MM.1S (cell line): Measurements from ENCODE around the gene GPR107.

Experiments
- CTCF ChIP-seq: fragments of 300-600 bp; sonication (generic); IDR thresholded peaks from 2 replicates; pipeline ENCODE4 v1.5.1; 2016; ENCODE audit warnings: antibody characterized with exemption, low read length, mixed read lengths
- EZH2 ChIP-seq: fragments of 300-600 bp; sonication (generic); optimal IDR thresholded peaks from 2 replicates; pipeline ENCODE3; 2017; ENCODE audit warnings: low read depth, mild to moderate bottlenecking, antibody characterized with exemption, low read length, mixed read lengths
- EZH2phosphoT487 ChIP-seq: fragments of 300-600 bp; sonication (generic); IDR thresholded peaks from 2 replicates; pipeline ENCODE4 v1.6.1; 2018; ENCODE audit warnings: antibody characterized with exemption, low read length

- no peak for TF ChIP-seq CTCF
- no peak for TF ChIP-seq EZH2phosphoT487
- TF ChIP-seq EZH2, result no peak
These were observed 66.0 kb downstream of the GPR107 start for GRCh38 chr9:130119519-130120298.
